Skeletal muscle satellite cell (primary cell): ENCODE measurements around the gene CLASP1.
"Not testable (repeated sequence)": the region's sequence is repeated elsewhere in the genome, so short reads cannot be mapped to it uniquely, and the experiment has no call there.

Source experiments
- H3K27me3 ChIP-seq: 2 replicates; pipeline ENCODE4 v1.7.0; 2013; ENCODE audit warnings: low read length; ENCODE audit not compliant: control insufficient read depth, insufficient read depth
- H3K36me3 ChIP-seq: 2 replicates; pipeline ENCODE4 v1.7.0; 2013; ENCODE audit warnings: mild to moderate bottlenecking, control low read depth, low read length; ENCODE audit not compliant: insufficient read depth
- H3K4me1 ChIP-seq: 2 replicates; pipeline ENCODE4 v1.7.0; 2013; ENCODE audit warnings: low read length; ENCODE audit not compliant: control insufficient read depth, insufficient read depth
- H3K4me2 ChIP-seq: 2 replicates; pipeline ENCODE4 v1.7.0; 2013; ENCODE audit warnings: mild to moderate bottlenecking, low read length
- H3K4me3 ChIP-seq: 2 replicates; pipeline ENCODE4 v1.7.0; 2013; ENCODE audit warnings: low read length
- H3K9ac ChIP-seq: 2 replicates; pipeline ENCODE4 v1.7.0; 2013; ENCODE audit warnings: mild to moderate bottlenecking, low read depth, low read length, moderate library complexity
- H3K9me3 ChIP-seq: replicated peaks from 2 replicates; pipeline ENCODE4 v1.7.0; 2013; ENCODE audit warnings: mild to moderate bottlenecking, control low read depth, low read length

Gene CLASP1

GRCh38 chr2:121333834-121334558 lies 315.3 kb downstream of the CLASP1 start:
- Histone ChIP-seq H3K4me2 (no peak overlapping the region), H3K4me1 (peaks cover 2% of the 10 kb centered on the region), H3K36me3 (peaks cover 17% of the 10 kb centered on the region), H3K9me3 (no peaks in the 10 kb centered on the region), H3K4me3 (no peak overlapping the region), H3K9ac (no peak overlapping the region), H3K27me3 (peaks cover 10% of the 10 kb centered on the region)

DNA sequence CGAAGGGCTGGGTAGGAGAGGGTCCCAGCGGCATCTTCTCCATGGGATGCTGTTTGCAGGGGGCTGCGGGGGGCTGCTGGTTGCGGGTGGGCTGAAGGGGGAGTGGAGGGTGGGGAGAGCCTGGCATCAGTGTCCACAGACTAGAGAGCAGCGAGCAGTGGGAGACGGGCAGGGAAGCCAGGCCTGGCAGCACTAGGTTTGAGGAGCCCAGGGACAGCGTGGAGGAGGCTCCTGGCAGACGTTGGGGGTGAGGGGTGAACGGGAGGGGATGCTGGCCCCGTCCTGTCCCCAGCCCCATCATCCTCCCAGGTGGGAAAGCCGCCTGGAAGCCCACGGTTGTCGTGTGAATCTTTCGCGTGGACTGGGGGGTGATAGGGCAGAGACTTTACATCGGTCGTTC lies 316.0 kb downstream of the CLASP1 start:
- H3K27me3 ChIP-seq, result peaks cover 15% of the 10 kb centered on the region
- H3K4me2 ChIP-seq, result no peak overlapping the region
- H3K36me3 ChIP-seq, result peaks cover 9% of the 10 kb centered on the region
- H3K9me3 ChIP-seq, result no peaks in the 10 kb centered on the region
- H3K4me1 ChIP-seq, result peaks cover 2% of the 10 kb centered on the region
- H3K9ac ChIP-seq, result no peak overlapping the region
- no peak overlapping the region for H3K4me3 ChIP-seq

GRCh38 chr2:121331324-121331723 lies 317.9 kb downstream of the CLASP1 start:
- H3K36me3 ChIP-seq, H3K4me1 ChIP-seq, H3K9ac ChIP-seq, H3K4me3 ChIP-seq, H3K4me2 ChIP-seq, H3K9me3 ChIP-seq: not testable (repeated sequence)
- H3K27me3 ChIP-seq, result peaks cover 15% of the 10 kb centered on the region

- no peak overlapping the region for H3K4me2 ChIP-seq
- peaks cover 15% of the 10 kb centered on the region for H3K27me3 ChIP-seq
- no peak overlapping the region for H3K9ac ChIP-seq
- H3K4me3 ChIP-seq, result no peak overlapping the region
- no peaks in the 10 kb centered on the region for H3K36me3 ChIP-seq
- no peaks in the 10 kb centered on the region for H3K4me1 ChIP-seq
- no peaks in the 10 kb centered on the region for H3K9me3 ChIP-seq
Observed at GRCh38 chr2:121330921-121331320, 318.3 kb downstream of the CLASP1 start.

- Histone ChIP-seq H3K4me2 (no peak overlapping the region), H3K9me3 (no peaks in the 10 kb centered on the region), H3K4me1 (no peaks in the 10 kb centered on the region), H3K9ac (no peak overlapping the region), H3K36me3 (no peaks in the 10 kb centered on the region), H3K4me3 (no peak overlapping the region), H3K27me3 (peaks cover 21% of the 10 kb centered on the region)
Observed at GRCh38 chr2:121329786-121330185, 319.5 kb downstream of the CLASP1 start.

DNA sequence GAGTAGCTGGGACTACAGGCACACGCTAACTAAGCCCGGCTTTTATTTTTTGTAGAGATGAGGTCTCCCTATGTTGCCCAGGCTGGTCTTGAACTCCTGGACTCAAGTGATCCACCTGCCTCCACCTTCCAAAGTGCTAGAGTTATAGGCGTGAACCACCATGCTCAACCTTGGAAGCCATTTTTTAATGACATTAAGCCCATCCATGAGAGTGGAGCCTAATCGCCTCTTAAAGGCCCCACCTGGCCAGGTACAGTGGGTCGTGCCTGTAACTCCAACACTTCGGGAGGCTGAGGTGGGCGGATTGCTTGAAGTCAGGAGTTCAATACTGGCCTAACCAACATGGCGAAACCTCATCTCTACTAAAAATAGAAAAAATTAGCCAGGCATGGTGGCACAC lies 322.6 kb downstream of the CLASP1 start:
- Histone ChIP-seq H3K4me2 (no peak overlapping the region), H3K27me3 (peaks cover 29% of the 10 kb centered on the region), H3K4me3 (no peak overlapping the region), H3K9me3 (no peaks in the 10 kb centered on the region), H3K36me3 (no peaks in the 10 kb centered on the region), H3K9ac (no peak overlapping the region), H3K4me1 (no peaks in the 10 kb centered on the region)

- Histone ChIP-seq H3K9me3 (no peaks in the 10 kb centered on the region), H3K9ac (no peak overlapping the region), H3K4me1 (no peaks in the 10 kb centered on the region), H3K4me3 (no peak overlapping the region), H3K27me3 (peaks cover 38% of the 10 kb centered on the region), H3K36me3 (no peaks in the 10 kb centered on the region), H3K4me2 (no peak overlapping the region)
Observed at GRCh38 chr2:121324601-121325000, 324.7 kb downstream of the CLASP1 start.

DNA sequence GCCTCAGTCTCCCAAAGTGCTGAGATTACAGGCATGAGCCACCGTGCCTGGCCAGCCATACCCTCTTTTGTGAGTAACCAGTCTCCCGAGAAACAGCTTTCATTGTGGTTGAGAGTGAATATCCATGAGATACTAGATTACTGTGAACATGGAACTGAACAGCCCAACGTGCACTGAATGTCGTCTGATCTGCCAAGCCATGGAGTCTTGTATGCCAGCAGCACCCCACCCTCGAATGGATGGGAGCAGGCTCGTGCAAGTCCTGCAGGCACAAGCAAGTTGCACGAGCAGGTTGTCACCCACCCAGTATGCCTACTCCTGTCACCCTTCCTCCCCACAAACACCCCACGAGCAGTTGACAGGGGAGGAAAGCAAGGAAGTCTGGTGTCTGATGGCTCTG lies 327.8 kb downstream of the CLASP1 start:
- no peaks in the 10 kb centered on the region for H3K9me3 ChIP-seq
- peaks cover 32% of the 10 kb centered on the region for H3K27me3 ChIP-seq
- H3K9ac ChIP-seq, result no peak overlapping the region
- no peaks in the 10 kb centered on the region for H3K4me1 ChIP-seq
- no peaks in the 10 kb centered on the region for H3K36me3 ChIP-seq
- H3K4me2 ChIP-seq, result no peak overlapping the region
- H3K4me3 ChIP-seq, result no peak overlapping the region

- Histone ChIP-seq H3K9me3 (no peaks in the 10 kb centered on the region), H3K4me1 (no peaks in the 10 kb centered on the region), H3K4me3 (no peak overlapping the region), H3K27me3 (peaks cover 31% of the 10 kb centered on the region), H3K4me2 (no peak overlapping the region), H3K9ac (no peak overlapping the region), H3K36me3 (no peaks in the 10 kb centered on the region)
Observed at GRCh38 chr2:121319941-121320340, 329.3 kb downstream of the CLASP1 start.

DNA sequence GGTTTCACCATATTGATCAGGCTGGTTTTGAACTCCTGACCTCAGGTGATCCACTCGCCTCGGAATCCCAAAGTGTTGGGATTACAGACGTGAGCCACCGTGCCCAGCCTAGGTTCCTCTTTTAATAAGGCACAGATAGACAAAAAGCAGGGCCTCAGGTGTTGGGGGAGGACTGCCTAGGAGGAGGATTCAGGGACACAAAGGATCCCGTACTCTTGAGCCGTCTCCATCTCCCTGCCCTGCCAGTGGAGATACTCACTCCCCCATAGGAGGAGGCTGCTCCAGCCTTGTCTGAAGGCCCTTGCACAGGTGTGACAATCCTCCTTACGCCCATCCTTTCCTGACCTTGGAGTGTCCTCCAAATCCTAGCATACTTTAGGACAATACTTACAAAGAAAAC lies 332.3 kb downstream of the CLASP1 start:
- H3K4me1 ChIP-seq, result no peaks in the 10 kb centered on the region
- H3K27me3 ChIP-seq, result peaks cover 25% of the 10 kb centered on the region

GRCh38 chr2:121313701-121314100 lies 335.6 kb downstream of the CLASP1 start:
- H3K4me2 ChIP-seq, H3K9me3 ChIP-seq, H3K4me1 ChIP-seq, H3K36me3 ChIP-seq, H3K9ac ChIP-seq, H3K4me3 ChIP-seq: not testable (repeated sequence)
- peaks cover 36% of the 10 kb centered on the region for H3K27me3 ChIP-seq

More for the DNA sequence above, 332.3 kb downstream of the CLASP1 start:
- Histone ChIP-seq H3K36me3 (no peaks in the 10 kb centered on the region), H3K4me3 (no peak overlapping the region), H3K4me2 (no peak overlapping the region), H3K9ac (no peak overlapping the region), H3K9me3 (no peaks in the 10 kb centered on the region)

GRCh38 chr2:121309801-121310200 lies 339.5 kb downstream of the CLASP1 start:
- no peaks in the 10 kb centered on the region for H3K9me3 ChIP-seq
- no peak overlapping the region for H3K9ac ChIP-seq
- no peak overlapping the region for H3K4me3 ChIP-seq
- H3K27me3 ChIP-seq, result peaks cover 54% of the 10 kb centered on the region
- H3K4me1 ChIP-seq, result no peaks in the 10 kb centered on the region
- H3K36me3 ChIP-seq, result no peaks in the 10 kb centered on the region
- H3K4me2 ChIP-seq, result no peak overlapping the region
